NCI-H146 treated with DMSO at 0.1 percent for 48 hours (cell line): ENCODE data around the gene CDC42EP5.
"Not testable (repeated sequence)": the region's sequence is repeated elsewhere in the genome, so short reads cannot be mapped to it uniquely, and the experiment has no call there.

Source experiments
- DNase-seq: peaks from one replicate; lab custom pipeline; 2025; ENCODE audit not compliant: unreplicated experiment; lab: John Stamatoyannopoulos, UW

Gene CDC42EP5, protein sequence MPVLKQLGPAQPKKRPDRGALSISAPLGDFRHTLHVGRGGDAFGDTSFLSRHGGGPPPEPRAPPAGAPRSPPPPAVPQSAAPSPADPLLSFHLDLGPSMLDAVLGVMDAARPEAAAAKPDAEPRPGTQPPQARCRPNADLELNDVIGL

DNA sequence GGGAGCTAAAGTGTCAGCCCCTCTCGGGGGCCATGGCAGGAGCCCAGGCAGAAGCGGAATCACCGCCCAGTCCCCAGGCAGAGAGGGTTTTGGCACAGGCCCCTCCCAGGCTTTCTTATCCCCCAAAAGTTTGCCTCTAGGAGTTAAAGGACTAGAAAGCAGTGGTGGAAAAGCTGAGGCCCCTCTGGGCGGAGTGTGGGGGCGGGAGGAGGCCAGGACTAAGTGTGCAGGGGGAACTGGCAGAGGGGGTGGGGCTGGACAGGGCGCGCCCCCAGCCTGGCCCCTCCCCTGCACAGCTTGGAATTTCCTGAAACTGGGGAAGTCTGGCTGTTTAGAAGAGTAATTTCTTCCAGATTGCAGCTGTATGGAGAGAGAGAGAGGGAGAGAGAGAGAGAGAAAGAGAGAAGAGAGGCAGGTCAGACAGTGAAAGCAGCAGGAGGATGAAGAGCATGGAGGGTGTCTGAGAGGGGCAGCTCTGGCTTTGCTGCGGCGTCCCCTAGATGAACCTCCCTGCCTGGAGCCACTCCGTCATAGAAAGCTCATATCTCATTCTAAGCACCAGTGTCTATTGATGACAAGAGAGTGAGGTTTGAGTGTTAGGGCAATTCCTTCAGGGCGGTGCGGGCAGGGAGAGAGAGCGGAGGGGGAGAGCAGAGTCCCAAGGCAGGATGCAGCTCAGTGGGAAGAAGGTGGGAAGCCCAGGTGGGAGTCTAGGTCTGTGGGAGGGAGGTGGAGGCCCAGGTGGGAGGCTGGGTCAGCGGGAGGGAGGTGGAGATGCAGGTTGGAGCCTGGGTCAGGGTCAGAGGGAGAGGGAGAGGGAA is at the start of gene CDC42EP5:
TSS of gene CDC42EP5 (minus strand) at position 226 of the 821 bp plus-strand sequence. CDS start 7,749 bp downstream, outside the sequence.
- no peak for DNase-seq

DNA sequence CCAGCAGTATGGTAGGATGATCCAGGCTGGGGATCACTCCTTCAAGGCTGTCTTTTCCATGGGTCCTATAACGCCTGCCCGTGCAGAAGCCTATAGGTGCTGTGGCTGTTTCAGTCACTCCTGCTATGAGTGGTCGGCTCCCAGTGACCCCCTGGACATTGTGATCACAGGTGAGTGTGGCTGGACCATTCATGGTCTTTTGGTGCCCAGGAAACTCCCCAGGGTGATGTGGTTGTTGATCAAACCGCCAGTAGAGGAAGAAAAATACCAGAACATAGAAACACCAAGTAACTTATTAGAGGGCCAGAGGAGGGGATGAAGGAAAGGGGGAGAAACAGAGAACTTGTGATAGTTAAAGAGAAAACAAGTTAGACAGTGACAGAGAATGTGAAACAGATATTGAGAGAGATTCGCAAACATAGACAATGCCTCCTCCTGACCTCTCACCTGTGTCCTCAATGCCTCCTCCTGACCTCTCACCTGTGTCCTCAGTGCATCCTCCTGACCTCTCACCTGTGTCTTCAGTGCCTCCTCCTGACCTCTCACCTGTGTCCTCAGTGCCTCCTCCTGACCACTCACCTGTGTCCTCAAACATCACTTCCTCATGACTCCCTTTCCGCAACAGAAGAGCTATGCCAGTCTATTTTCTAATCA is 48.9 kb upstream of the CDC42EP5 start:
- DNase-seq = no peak

DNA sequence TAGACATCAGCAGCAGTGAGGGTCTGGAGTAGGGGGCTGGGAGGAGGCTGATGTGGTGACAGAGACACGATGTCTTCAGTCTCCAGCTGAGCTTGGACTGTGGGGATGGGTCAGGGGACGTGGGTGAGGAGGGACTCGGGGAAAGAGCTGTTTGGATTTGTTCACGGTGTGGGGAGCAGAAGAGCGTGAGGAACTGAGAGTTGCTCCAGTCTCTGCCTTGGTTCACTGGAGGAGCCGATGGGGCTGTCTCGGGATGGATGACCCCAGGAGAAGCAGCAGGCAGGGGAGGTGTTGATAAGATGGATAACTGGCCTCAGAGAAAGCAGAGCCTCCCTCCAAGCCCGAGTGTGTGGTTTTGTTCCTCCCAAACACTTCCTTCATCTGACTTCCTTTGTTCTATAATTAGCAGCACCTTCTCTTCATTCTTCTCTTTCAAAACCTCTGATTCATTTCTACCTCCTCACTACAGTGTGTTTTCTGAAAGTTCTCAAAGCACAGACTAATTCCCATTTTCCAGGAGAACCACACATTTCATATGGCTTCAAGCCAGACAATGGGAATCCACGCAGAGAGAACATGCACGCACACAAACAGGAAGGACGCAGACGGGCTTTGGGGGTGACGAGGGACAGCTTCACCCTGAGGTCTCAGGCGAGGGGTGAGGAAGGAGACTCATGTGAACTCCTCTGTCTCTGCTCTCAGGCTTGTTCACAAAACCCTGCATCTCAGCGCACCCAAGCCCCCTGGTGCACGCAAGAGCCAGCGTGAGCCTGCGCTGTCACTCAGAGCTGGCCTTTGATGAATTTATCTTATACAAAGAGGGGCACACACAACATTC is 48.1 kb upstream of the CDC42EP5 start:
- no peak for DNase-seq

DNA sequence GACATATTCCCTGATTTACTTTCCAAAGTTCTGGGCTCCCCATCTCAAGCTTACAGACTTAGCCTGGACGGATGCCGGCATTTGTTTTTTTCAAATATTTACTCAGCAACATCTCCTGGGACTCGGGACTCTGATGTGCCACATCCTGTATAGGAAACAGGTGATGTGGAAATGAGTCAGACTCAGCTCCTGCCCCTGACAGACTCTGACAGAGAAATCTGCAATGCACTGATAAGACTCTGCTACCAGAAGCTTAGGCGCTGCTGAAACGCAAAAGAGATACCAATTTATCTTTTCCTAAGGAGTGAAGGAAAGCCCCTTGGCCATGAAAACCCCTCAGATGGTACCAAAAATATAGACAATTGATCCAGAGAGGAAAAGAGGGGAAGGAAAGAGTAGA is 45.7 kb upstream of the CDC42EP5 start:
- DNase-seq = no peak

DNA sequence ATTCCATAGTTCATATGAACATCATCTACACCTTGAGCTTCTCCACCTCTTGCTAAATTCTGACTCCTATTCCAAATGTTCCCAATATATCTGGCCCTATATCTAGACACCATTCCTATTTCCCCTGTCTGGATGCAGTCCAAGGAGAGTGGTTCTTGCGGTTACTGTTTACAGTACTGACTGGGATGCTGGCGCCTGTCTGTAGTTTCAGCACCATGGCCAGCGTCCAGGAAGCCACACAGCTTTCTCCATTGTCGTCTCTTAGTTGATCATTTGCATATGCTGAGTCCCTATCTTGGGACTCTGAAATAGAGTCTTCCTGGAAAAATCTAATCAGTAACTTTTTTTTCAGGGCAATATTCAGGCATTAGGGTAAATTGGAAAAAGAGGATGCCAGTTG is 44.4 kb upstream of the CDC42EP5 start:
- no peak for DNase-seq

DNA sequence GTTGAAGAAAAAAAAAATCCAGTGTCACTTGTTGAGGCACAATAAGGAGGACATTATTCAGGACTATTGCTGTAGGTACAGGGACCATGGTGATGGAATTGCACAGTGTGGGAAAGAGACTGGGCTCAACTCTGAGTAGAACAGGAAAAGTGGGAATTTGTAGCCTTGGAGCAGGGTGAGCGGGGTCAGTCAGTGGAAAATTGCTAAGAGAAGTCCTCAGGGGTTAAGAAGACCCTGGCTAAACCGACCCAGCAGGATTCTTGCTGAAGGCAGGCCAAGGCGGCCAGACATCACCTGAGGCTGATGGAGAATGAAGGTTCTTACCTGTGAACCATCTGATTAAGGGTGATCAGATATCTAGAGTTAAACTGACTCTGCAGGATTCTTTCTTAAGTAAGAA is 42.1 kb upstream of the CDC42EP5 start:
- no peak for DNase-seq

DNA sequence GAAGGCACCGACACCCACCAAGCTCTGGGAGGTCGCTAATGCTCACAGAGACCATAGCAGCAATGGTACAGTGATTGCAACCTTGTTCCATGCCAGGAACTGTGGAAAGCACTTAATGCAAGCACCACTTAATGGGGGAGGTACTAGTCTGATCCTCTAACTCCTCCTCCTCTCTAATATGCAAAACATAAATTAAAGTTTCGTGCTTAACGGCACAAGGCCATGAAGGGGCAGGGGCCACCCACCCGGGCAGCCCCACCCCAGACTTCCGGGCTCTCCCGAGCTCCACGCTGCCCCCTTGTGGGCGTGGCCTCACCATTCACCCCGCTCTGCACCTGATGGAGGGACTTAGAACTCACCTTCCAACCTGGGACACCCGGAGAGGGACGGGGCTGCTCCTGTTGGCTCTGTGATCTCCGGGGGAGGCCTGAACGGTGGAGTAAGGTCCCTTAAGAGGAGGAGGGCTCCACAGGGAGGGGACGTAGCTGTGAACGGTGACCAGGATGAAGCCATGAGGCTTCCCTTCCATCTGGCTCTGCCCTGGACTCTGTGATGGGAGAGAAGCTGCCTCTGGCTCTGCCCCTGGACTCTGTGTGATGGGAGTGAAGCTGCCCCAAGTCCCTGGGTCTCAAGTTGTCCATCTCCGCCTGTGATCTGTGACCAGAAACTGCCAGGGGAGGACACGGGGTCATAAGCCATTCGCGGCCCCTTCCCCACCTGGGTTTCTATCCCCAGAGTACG is 36.3 kb upstream of the CDC42EP5 start:
- DNase-seq = not testable (repeated sequence)

DNA sequence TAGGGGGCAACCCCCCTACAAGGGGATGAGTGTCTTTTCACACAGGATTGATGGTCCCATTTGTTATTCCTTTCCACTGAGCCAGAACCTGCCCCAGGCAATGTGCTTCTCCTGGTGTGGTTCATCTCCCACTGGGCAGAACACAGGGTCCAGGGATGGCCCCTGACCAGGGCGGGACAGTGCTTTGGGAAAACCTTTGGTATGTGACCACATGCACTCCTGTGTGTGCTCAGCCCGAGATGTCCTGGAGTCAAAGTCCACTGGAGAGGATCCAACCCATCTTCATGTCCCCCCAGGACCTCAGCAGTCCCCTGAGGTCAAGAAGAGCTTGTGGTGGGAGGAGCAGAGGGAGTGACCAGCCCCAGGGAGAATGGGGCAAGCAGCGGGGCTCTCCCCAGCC is 35.4 kb upstream of the CDC42EP5 start:
- not testable (repeated sequence) for DNase-seq

DNA sequence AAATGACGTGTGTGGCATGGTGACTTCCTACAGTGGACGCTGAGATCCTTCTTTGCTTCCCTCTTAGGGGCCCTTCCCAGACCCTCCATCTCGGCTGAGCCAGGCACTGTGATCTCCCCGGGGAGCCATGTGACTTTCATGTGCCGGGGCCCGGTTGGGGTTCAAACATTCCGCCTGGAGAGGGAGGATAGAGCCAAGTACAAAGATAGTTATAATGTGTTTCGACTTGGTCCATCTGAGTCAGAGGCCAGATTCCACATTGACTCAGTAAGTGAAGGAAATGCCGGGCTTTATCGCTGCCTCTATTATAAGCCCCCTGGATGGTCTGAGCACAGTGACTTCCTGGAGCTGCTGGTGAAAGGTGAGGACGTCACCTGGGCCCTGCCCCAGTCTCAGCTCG is 34.7 kb upstream of the CDC42EP5 start:
- no peak for DNase-seq

DNA sequence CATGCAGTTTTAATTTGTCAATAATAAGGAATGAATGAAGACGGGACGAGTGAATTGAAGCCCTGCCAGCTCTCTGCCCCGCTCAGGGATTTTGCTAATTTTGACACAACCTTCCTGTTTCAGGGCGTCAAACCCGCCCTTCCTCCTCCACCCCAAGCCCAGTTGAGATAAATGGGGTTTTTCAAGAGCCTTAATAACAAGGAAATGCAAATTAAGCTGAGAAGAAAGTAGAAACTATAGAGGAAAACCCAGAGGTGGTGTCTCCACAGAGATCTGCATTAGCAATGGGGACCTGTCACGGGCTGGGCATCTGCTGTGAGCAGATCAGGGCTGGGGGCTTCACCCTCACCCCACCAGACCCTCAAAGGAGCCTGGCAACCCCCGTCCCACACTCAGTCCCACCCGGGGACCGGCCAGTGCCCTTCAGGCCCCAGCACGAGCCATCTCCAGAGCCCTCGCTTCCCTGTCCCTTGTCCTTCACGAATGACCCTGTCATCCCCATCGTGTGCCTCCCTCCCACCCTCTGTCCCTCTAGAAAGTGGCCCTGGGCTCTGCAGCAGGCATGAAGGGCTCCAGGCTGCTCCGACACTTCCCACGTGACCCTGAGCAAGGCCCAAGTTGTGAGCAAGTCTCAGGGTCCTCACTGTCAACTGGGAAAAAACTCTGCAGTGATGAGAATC is 34.1 kb upstream of the CDC42EP5 start:
- not testable (repeated sequence) for DNase-seq

DNA sequence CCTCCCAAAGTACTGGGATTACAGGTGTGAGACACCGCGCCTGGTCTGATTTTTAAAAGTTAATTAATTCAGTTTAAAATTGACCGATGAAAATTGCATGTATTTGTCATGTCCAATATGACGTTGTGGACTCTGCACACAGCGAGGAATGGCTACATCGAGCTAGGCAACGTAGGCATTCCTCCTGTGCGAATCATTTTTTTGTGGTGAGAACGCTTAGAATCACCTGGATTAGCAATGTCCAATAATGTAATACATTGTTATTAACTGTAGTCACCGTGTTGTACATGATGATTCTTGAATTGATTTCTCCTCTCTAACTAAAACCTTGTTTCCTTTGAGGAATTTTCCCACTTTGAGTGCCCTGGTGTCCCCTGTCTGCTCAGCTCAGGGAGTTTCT is 33.0 kb upstream of the CDC42EP5 start:
- no peak for DNase-seq

DNA sequence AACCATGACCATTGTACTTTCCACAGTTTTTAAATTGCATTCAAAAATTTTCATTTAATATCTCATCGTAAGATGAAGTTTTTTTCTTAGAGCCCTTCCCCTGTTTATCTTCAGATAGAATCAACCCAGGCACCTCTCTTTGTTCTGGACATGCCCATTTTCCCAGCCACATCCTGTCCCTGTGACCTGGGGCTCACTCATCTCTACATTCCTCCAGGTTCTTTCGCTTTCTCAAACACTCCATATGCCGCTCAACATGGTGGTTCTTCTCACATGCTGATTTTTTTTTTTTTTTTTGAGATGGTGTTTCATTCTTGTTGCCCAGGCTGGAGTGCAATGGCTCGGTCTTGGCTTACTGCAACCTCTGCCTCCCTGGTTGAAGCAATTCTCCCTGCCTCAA is 32.4 kb upstream of the CDC42EP5 start:
- DNase-seq = not testable (repeated sequence)

DNA sequence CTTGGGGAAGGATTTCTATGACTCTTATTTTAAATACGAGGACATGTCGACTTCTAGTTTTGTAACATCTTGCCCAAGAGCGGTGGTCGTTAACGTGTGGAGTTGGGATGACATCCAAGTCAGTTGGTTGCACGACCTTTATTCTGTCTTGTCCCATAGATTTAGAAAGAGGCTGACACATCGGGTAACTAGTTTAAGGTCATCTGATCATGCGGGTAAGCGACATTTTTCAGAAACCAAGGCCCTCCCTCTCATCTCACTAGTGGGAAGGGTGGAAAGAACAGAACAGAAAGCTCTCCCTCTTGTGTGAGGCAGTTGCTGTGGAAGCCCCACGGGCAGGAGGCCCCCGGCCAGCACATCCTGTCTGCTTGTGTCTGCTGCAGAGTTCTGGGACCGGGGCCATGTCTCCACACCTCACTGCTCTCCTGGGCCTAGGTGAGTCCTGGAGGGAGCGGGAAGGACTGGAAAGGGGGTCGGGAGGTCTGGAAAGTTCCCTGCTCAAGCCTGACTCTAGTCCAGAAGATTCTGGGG is 29.5 kb upstream of the CDC42EP5 start, which contains the start of gene LAIR2:
TSS of gene LAIR2 (plus strand) at position 314 of the 531 bp plus-strand sequence. CDS start at position 402, 88 bp downstream.
- DNase-seq = no peak

DNA sequence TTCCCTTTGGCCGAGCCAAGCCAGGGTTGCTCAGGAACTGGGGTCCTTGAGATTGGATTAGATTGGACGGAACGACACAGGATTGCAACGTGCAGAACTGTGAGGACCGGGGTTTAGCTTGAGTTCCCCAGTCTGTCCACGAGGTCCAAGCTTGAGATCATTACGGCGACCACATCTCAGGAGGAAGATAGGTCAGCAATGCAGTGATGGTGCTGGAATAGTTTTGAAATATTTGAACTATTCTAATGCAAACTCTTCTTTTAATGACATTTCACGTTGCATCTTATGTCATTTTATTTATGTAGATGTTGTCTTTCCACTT is 25.3 kb upstream of the CDC42EP5 start:
- not testable (repeated sequence) for DNase-seq

DNA sequence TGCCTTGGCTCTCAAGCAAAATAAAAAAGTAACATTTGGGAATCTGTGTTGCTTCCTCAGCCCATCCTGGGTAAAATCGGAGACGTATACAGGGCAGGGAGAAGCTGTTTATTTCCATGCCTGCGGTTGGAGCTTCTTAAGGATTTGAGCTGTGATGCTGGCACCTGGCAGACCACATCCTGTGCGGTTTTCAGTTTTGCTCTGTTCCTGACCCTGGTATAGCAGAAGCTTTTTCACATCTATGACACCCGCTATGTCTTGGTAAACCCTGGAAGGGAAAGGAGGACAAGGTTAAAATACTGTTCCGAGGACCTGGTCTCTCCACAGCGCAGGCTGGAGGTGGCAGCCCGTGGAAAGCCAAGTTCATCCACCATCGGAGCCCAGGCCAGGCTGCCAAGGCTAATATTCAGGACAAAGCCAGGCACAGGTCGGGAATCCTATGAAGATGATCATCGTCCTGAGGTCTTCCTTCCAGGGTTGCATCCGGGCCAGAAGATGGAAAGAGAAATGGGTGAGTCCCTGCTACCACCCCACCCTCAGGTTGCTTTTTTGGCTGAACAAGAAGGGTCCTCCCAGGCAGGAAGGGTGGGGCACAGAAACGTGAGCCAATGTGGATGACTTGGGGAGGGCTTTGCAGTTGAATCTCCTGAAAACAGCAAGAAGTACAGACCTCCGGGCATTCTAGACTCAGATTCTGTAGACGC is 24.8 kb upstream of the CDC42EP5 start:
- DNase-seq = not testable (repeated sequence)

DNA sequence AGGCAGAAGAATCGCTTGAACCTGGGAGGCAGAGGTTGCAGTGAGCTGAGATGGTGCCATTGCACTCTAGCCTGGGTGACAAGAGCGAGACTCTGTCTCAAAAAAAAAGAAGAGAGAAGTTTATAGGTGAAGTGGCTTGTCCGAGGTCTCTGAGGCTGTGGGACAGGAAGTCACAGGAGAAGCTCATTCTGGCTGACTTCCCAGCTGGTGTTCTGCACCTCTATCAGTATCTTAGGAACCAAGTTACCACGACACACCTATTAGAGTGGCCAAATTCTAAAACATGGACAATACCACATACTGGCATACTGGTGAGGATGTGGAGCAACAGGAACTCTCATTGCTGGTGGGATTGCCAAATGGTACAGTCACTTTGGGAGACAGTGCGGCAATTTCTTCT is 22.2 kb upstream of the CDC42EP5 start:
- not testable (repeated sequence) for DNase-seq

DNA sequence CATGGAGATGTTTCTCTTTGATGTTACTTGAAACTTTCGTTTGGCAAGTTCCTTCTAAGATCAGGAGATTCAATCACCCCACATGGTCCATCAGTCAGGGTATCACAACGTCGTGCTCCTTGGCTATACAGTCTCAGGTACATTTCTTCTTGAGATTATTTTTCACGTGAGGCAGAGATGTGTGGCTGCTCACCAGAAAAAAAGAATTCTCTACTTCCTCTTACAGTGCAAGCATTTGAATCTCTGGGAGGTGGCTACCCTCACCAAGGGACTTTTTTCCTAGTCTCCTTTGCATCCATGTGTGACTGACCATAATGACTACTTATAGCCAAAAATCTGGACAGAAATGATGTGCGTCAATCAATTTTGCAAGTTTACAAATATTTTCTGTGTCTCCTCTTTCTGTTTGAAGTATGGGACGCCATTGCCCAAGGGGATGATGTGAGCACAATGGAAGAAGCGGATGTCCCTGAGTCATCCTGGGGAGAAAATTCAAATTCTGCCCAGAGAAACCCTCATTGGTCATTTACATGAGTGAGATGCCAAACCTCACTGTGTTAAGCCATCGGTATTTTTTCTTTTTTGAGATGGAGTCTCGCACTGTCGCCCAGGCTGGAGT is 21.0 kb upstream of the CDC42EP5 start:
- DNase-seq = no peak

DNA sequence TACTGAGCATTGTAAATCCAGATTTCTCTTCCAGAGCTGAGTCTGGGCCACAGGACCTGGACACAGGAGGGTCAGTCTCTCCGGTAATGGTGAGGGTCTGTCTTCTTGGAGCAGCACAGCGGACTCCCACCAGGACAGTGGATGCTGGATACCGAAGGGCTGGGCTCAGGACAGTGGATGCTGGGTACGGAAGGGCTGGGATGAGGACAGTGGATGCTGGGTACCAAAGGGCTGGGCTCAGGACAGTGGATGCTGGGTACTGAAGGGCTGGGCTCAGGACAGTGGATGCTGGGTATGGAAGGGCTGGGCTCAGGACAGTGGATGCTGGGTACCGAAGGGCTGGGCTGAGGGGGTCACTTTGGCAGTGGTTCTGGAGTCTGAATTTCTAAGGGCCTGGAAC is 20.0 kb upstream of the CDC42EP5 start:
- not testable (repeated sequence) for DNase-seq

DNA sequence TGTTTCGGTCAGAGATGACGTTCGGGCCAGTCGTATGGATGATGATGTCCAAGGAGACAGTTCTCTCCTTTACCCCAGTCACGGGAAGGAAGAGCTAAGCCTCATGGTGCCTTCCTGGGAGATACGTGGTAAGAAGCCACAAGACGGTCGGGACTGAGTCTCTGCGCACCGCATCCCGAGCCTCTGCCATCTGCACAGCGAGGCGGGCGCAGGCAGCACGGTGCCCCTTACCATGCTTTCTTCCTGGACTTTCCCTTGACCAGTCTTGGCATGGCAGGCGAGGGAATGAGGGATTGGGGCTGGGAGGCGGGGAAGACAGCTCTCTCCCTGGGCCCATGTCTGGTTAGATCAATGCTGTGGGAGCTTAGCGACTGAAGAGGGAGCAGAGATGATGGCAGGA is 19.5 kb upstream of the CDC42EP5 start:
- no peak for DNase-seq
